Skeletal muscle satellite cell (primary cell): Measurements from ENCODE around the gene FREM2.

Experiments
- H3K27me3 ChIP-seq: 2 replicates; pipeline ENCODE4 v1.7.0; 2013; ENCODE audit warnings: low read length; ENCODE audit not compliant: control insufficient read depth, insufficient read depth
- H3K36me3 ChIP-seq: 2 replicates; pipeline ENCODE4 v1.7.0; 2013; ENCODE audit warnings: mild to moderate bottlenecking, control low read depth, low read length; ENCODE audit not compliant: insufficient read depth
- H3K4me1 ChIP-seq: 2 replicates; pipeline ENCODE4 v1.7.0; 2013; ENCODE audit warnings: low read length; ENCODE audit not compliant: control insufficient read depth, insufficient read depth
- H3K4me2 ChIP-seq: 2 replicates; pipeline ENCODE4 v1.7.0; 2013; ENCODE audit warnings: mild to moderate bottlenecking, low read length
- H3K4me3 ChIP-seq: 2 replicates; pipeline ENCODE4 v1.7.0; 2013; ENCODE audit warnings: low read length
- H3K9ac ChIP-seq: 2 replicates; pipeline ENCODE4 v1.7.0; 2013; ENCODE audit warnings: mild to moderate bottlenecking, low read depth, low read length, moderate library complexity
- H3K9me3 ChIP-seq: replicated peaks from 2 replicates; pipeline ENCODE4 v1.7.0; 2013; ENCODE audit warnings: mild to moderate bottlenecking, control low read depth, low read length

FREM2 gene

GRCh38 chr13:38688674-38689073 is 1.8 kb downstream of the FREM2 start:
- H3K4me3 ChIP-seq: no peak overlapping the region
- no peaks in the 10 kb centered on the region for H3K9me3 ChIP-seq
- H3K4me1 ChIP-seq: peaks cover 15% of the 10 kb centered on the region
- no peak overlapping the region for H3K4me2 ChIP-seq
- H3K36me3 ChIP-seq: no peaks in the 10 kb centered on the region
- H3K9ac ChIP-seq: no peak overlapping the region
- H3K27me3 ChIP-seq: peaks cover 48% of the 10 kb centered on the region

- Histone ChIP-seq H3K4me1 (peaks cover 15% of the 10 kb centered on the region), H3K27me3 (peaks cover 50% of the 10 kb centered on the region)
Measured at GRCh38 chr13:38690231-38690630, 3.4 kb downstream of the FREM2 start.

GRCh38 chr13:38693168-38693567 is 6.3 kb downstream of the FREM2 start:
- Histone ChIP-seq H3K4me2 (no peak overlapping the region), H3K36me3 (no peaks in the 10 kb centered on the region), H3K9ac (no peak overlapping the region), H3K9me3 (no peaks in the 10 kb centered on the region), H3K4me1 (no peaks in the 10 kb centered on the region), H3K4me3 (no peak overlapping the region), H3K27me3 (peaks cover 25% of the 10 kb centered on the region)

More at GRCh38 chr13:38690231-38690630, 3.4 kb downstream of the FREM2 start:
- H3K9ac ChIP-seq: no peak overlapping the region
- H3K4me3 ChIP-seq: no peak overlapping the region
- no peaks in the 10 kb centered on the region for H3K9me3 ChIP-seq
- H3K4me2 ChIP-seq: no peak overlapping the region
- no peaks in the 10 kb centered on the region for H3K36me3 ChIP-seq

- Histone ChIP-seq H3K9me3 (no peaks in the 10 kb centered on the region), H3K27me3 (peaks cover 21% of the 10 kb centered on the region), H3K4me1 (no peaks in the 10 kb centered on the region), H3K4me2 (no peak overlapping the region), H3K9ac (no peak overlapping the region), H3K4me3 (no peak overlapping the region), H3K36me3 (no peaks in the 10 kb centered on the region)
Measured at GRCh38 chr13:38693641-38694040, 6.8 kb downstream of the FREM2 start.

- H3K4me3 ChIP-seq: no peak overlapping the region
- peaks cover 41% of the 10 kb centered on the region for H3K27me3 ChIP-seq
- H3K36me3 ChIP-seq: no peaks in the 10 kb centered on the region
- no peak overlapping the region for H3K9ac ChIP-seq
- no peaks in the 10 kb centered on the region for H3K4me1 ChIP-seq
- H3K9me3 ChIP-seq: no peaks in the 10 kb centered on the region
- no peak overlapping the region for H3K4me2 ChIP-seq
Measured at GRCh38 chr13:38697197-38697596, 10.3 kb downstream of the FREM2 start.

- Histone ChIP-seq H3K27me3 (peaks cover 47% of the 10 kb centered on the region), H3K9ac (no peak overlapping the region), H3K4me1 (no peaks in the 10 kb centered on the region), H3K4me3 (no peak overlapping the region), H3K36me3 (no peaks in the 10 kb centered on the region), H3K4me2 (no peak overlapping the region), H3K9me3 (no peaks in the 10 kb centered on the region)
Measured at GRCh38 chr13:38697628-38698333, 10.9 kb downstream of the FREM2 start.

- H3K9me3 ChIP-seq: no peaks in the 10 kb centered on the region
Measured at GRCh38 chr13:38700051-38700450, 13.2 kb downstream of the FREM2 start.

GRCh38 chr13:38702669-38703068 is 15.8 kb downstream of the FREM2 start:
- Histone ChIP-seq H3K36me3 (no peaks in the 10 kb centered on the region), H3K4me3 (no peak overlapping the region)

More at GRCh38 chr13:38700051-38700450, 13.2 kb downstream of the FREM2 start:
- H3K4me2 ChIP-seq: no peak overlapping the region
- no peaks in the 10 kb centered on the region for H3K4me1 ChIP-seq
- no peak overlapping the region for H3K4me3 ChIP-seq
- peaks cover 45% of the 10 kb centered on the region for H3K27me3 ChIP-seq
- no peak overlapping the region for H3K9ac ChIP-seq
- H3K36me3 ChIP-seq: no peaks in the 10 kb centered on the region

GRCh38 chr13:38703255-38703654 is 16.4 kb downstream of the FREM2 start:
- H3K9ac ChIP-seq: no peak overlapping the region
- H3K4me3 ChIP-seq: no peak overlapping the region
- H3K4me2 ChIP-seq: no peak overlapping the region
- no peaks in the 10 kb centered on the region for H3K4me1 ChIP-seq
- H3K36me3 ChIP-seq: no peaks in the 10 kb centered on the region
- H3K9me3 ChIP-seq: no peaks in the 10 kb centered on the region
- H3K27me3 ChIP-seq: peaks cover 43% of the 10 kb centered on the region

More at GRCh38 chr13:38702669-38703068, 15.8 kb downstream of the FREM2 start:
- no peaks in the 10 kb centered on the region for H3K4me1 ChIP-seq
- peaks cover 43% of the 10 kb centered on the region for H3K27me3 ChIP-seq
- H3K9ac ChIP-seq: no peak overlapping the region
- no peak overlapping the region for H3K4me2 ChIP-seq
- H3K9me3 ChIP-seq: no peaks in the 10 kb centered on the region

GRCh38 chr13:38705365-38705764 is 18.5 kb downstream of the FREM2 start:
- no peaks in the 10 kb centered on the region for H3K4me1 ChIP-seq
- H3K4me2 ChIP-seq: no peak overlapping the region
- H3K4me3 ChIP-seq: no peak overlapping the region
- no peaks in the 10 kb centered on the region for H3K9me3 ChIP-seq
- peaks cover 33% of the 10 kb centered on the region for H3K27me3 ChIP-seq
- H3K9ac ChIP-seq: no peak overlapping the region
- H3K36me3 ChIP-seq: no peaks in the 10 kb centered on the region

GRCh38 chr13:38707460-38707859 is 20.6 kb downstream of the FREM2 start:
- peaks cover 16% of the 10 kb centered on the region for H3K27me3 ChIP-seq
- H3K9me3 ChIP-seq: no peaks in the 10 kb centered on the region
- no peak overlapping the region for H3K4me3 ChIP-seq
- H3K4me2 ChIP-seq: no peak overlapping the region
- no peaks in the 10 kb centered on the region for H3K4me1 ChIP-seq
- no peak overlapping the region for H3K9ac ChIP-seq
- no peaks in the 10 kb centered on the region for H3K36me3 ChIP-seq

GRCh38 chr13:38713046-38713445 is 26.2 kb downstream of the FREM2 start:
- Histone ChIP-seq H3K4me2 (no peak overlapping the region), H3K36me3 (no peaks in the 10 kb centered on the region), H3K4me3 (no peak overlapping the region), H3K9ac (no peak overlapping the region), H3K27me3 (peaks cover 5% of the 10 kb centered on the region), H3K4me1 (no peaks in the 10 kb centered on the region), H3K9me3 (no peaks in the 10 kb centered on the region)
